B cell (primary cell): ENCODE data around the gene ARHGAP32.

Source experiments
- CTCF ChIP-seq: fragments of 200-600 bp; IDR thresholded peaks from one replicate; pipeline ENCODE4 v1.8.0; 2022; ENCODE audit warnings: antibody characterized with exemption, mild to moderate bottlenecking
- EZH2 ChIP-seq: IDR thresholded peaks from 2 replicates; pipeline ENCODE4 v1.6.1; 2012; ENCODE audit warnings: borderline replicate concordance, low read depth, mild to moderate bottlenecking, moderate library complexity, low read length; ENCODE audit not compliant: insufficient read depth, poor library complexity, severe bottlenecking

DNA sequence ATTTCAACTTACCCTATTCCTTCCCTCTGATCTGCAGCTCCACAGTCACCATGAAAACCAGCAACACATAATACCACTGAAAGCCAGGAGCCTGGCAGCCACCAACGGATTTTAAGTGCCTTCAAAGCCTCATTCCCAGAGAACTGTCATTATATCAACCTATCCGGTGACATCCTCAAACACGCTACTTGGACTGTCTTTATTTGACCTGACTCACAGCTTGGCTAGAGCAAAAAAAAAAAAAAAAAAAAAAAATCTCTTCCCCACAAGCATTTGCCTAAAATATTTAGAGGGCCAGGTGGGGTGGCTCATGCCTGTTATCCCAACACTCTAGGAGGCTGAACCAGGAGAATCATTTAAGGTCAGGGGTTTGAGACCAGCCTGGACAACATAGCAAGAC, 32.4 kb upstream of the ARHGAP32 start:
- no peak for TF ChIP-seq CTCF
- no peak for TF ChIP-seq EZH2
